Ovary (tissue), 3 donors: ENCODE results near the gene ANKUB1.

Experiments used
- CTCF ChIP-seq, 3 donors: fragments of 450-650 bp in 2 of 3; fragments of 200-600 bp in 1 of 3; IDR thresholded peaks; one replicate each; pipeline versions ENCODE4 v1.5.1 to v1.8.0; 2016 to 2022; ENCODE audit warnings: antibody characterized with exemption in 3 of 3, mild to moderate bottlenecking in 1 of 3
- POLR2A ChIP-seq: fragments of 450-650 bp; IDR thresholded peaks from one replicate; pipeline ENCODE4 v1.6.1; 2017; ENCODE audit warnings: antibody characterized with exemption, mild to moderate bottlenecking, moderate library complexity
- donor health status: DM: no; HTN: no; CAD: no.

- no peak for TF ChIP-seq CTCF (IDR thresholded peaks at IDR 0.05)
- TF ChIP-seq POLR2A = no peak
Measured at GRCh38 chr3:149752788-149753136, 39.6 kb downstream of the ANKUB1 start.
